Mammary epithelial cell (primary cell): ENCODE results near the gene LCOR.

ENCODE experiments used
- CTCF ChIP-seq, 2 donors: IDR thresholded peaks in 1 of 2; conservative IDR thresholded peaks in 1 of 2; 2 replicates each; pipeline ENCODE4 v1.5.1; 2011 to 2012; ENCODE audit warnings: inconsistent platforms in 2 of 2, low read length in 2 of 2, mild to moderate bottlenecking in 2 of 2, control low read depth in 1 of 2, low read depth in 1 of 2; ENCODE audit not compliant: insufficient read depth in 1 of 2; ENCODE audit errors: extremely low read depth in 1 of 2
- EZH2 ChIP-seq: IDR thresholded peaks from 2 replicates; pipeline ENCODE4 v1.6.1; 2012; ENCODE audit warnings: low read length, inconsistent platforms, borderline replicate concordance

- TF ChIP-seq CTCF (conservative IDR thresholded peaks at IDR 0.05 in 1 of 2, IDR thresholded peaks at IDR 0.05 in 1 of 2; ENCODE audit: extremely low read depth in 1 of 2, insufficient read depth in 1 of 2, low read depth in 1 of 2, low read length in 2 of 2) (no peak), EZH2 (no peak)
These were observed 74.8 kb downstream of the LCOR start for GRCh38 chr10:96906864-96907263.
